BLaER1 (cell line): ENCODE data around the gene TRMT61A.

ENCODE experiments used
- H3K27ac ChIP-seq: shearing (Covaris generic); formaldehyde crosslinking; 2 replicates; pipeline ENCODE4 v1.8.1; 2022
- H3K27me3 ChIP-seq: shearing (Covaris generic); formaldehyde crosslinking; 2 replicates; pipeline ENCODE4 v1.8.1; 2022
- H3K36me3 ChIP-seq: shearing (Covaris generic); formaldehyde crosslinking; 2 replicates; pipeline ENCODE4 v1.8.1; 2022
- H3K4me1 ChIP-seq: shearing (Covaris generic); formaldehyde crosslinking; 2 replicates; pipeline ENCODE4 v1.8.1; 2022
- H3K4me2 ChIP-seq: shearing (Covaris generic); formaldehyde crosslinking; 2 replicates; pipeline ENCODE4 v1.8.1; 2022
- H3K4me3 ChIP-seq: shearing (Covaris generic); formaldehyde crosslinking; 2 replicates; pipeline ENCODE4 v1.8.1; 2022
- H3K9ac ChIP-seq: shearing (Covaris generic); formaldehyde crosslinking; 2 replicates; pipeline ENCODE4 v1.8.1; 2022
- H3K9me3 ChIP-seq: shearing (Covaris generic); formaldehyde crosslinking; 2 replicates; pipeline ENCODE4 v1.8.1; 2022
- H4K20me1 ChIP-seq: shearing (Covaris generic); formaldehyde crosslinking; 2 replicates; pipeline ENCODE4 v1.8.1; 2022
- Cebpa-rat ChIP-seq: shearing (Covaris generic); IDR thresholded peaks from 2 replicates; pipeline ENCODE4 v1.8.1; 2022

TRMT61A gene

DNA sequence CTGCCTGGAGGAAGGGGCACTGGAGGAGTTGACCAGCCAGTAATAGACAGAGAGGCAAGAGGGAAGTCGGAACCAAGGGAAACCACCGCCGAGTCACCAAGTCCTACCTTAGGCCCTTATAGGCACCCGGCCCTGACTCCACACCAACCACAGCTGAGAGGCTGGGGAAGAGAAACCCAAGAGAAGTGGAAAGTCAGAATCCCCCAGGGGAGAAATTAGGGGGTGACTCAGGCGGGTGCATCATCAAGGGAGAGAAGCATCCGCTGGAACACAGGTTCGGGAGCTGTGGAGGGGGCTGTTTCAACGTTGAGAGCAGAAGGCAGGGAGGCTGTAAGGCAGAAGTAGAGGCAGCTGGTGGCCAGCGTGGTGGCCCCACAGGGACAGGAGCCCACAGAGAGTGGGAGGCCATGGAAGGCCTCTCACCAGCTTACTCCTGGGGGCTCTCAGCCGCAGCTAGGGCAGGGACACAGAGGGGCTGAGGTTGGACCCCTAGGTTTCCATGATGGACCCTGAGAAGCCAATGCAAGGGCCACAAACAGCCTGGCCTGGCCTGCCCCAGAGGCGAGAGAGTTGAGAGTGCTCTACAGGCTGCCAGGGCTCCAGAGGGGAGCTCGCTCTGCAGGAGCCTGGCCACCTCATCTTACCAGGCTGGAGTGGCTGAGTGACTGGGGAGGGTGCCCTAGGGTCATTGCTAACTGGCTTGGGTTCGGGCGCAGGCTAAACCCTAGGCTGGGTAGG is 1.4 kb upstream of the TRMT61A start:
- H3K27ac ChIP-seq = peak overlapping the region; percentile 93

DNA sequence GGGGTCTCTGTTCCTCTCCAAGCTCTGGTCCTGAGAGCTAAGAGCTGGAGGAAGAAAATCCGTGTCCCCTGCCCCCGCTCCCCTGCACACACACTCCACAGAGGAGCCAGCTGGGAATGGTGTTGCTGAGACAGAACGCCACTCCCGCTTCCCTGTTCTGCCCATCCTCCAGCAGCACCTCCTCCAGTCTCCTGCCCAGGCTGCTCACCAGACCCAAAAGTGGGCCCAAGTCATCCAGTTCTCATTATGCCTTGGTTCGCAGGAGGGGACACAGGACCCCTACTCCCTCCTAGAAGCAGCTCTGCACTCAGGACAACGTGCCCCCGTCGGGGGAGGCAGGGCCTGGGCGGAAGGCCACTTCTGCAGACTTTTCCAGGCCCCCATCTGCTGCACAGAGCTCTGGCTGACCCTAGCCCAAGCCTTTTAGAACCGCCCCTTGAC is 830 bp upstream of the TRMT61A start:
- H3K9me3 ChIP-seq = no peaks in the 10 kb centered on the region
- H3K9ac ChIP-seq = peak overlapping the region; percentile 79
- peak overlapping the region; percentile 97 for H3K4me3 ChIP-seq
- H4K20me1 ChIP-seq = peaks cover 44% of the 10 kb centered on the region
- H3K27me3 ChIP-seq = peaks cover 22% of the 10 kb centered on the region
- peaks cover 33% of the 10 kb centered on the region for H3K36me3 ChIP-seq
- peaks cover 61% of the 10 kb centered on the region for H3K4me1 ChIP-seq
- H3K27ac ChIP-seq = peak overlapping the region; percentile 93
- H3K4me2 ChIP-seq = peak overlapping the region; percentile 97
- no peak for TF ChIP-seq Cebpa-rat

More for the DNA sequence above, 1.4 kb upstream of the TRMT61A start:
- H3K4me3 ChIP-seq = peak overlapping the region; percentile 97; the same call in 1 of the 2 replicates
- peak overlapping the region; percentile 97 for H3K4me2 ChIP-seq
- H4K20me1 ChIP-seq = peaks cover 44% of the 10 kb centered on the region
- H3K4me1 ChIP-seq = peaks cover 67% of the 10 kb centered on the region
- TF ChIP-seq Cebpa-rat = no peak
- peaks cover 27% of the 10 kb centered on the region for H3K36me3 ChIP-seq
- H3K9me3 ChIP-seq = no peaks in the 10 kb centered on the region
- H3K27me3 ChIP-seq = peaks cover 28% of the 10 kb centered on the region
- peak overlapping the region; percentile 79; the same call in 1 of the 2 replicates for H3K9ac ChIP-seq

DNA sequence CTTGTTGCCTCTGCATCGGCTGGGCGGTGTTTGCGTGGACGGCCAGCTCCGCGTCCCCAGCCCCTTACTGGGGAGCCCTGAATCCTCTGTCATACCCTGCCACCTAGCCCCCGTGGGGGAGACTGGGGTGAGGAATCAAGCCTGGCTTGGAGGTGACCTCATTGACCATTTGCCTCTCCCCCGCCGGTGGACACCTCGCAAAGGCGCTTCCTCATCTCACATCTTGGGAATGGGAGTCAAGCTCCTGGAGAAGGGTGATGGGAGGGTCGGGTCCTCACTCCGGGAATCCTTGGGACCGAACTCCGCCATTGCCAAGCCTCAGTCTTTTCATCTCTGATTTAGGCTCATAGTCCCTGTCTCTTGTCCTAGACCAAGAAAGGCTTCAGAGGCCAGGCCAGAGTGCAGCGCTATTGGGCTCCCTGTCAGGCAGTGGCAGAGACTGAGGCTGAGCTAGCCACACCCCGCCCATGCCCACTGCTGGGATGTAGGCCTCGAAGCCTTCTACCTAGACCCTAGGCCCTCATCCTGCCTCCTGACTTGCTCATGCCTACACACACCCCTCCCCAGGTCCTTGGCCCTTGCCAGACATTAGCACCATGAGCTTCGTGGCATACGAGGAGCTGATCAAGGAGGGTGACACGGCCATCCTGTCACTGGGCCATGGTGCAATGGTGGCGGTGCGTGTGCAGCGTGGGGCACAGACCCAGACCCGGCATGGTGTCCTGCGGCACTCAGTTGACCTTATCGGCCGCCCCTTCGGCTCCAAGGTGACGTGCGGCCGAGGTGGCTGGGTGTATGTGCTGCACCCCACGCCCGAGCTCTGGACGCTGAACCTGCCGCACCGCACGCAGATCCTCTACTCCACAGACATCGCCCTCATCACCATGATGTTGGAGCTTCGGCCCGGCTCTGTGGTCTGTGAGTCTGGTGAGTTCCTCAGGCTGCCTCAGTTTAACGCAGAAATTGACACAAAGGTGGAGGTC is 678 bp downstream of the TRMT61A start:
- no peak for TF ChIP-seq Cebpa-rat
- peaks cover 7% of the 10 kb centered on the region for H3K27me3 ChIP-seq
- H3K9me3 ChIP-seq = no peaks in the 10 kb centered on the region
- H3K4me2 ChIP-seq = peak overlapping the region; percentile 97
- peak overlapping the region; percentile 94 for H3K9ac ChIP-seq
- peak overlapping the region; percentile 93 for H3K27ac ChIP-seq
- H3K4me3 ChIP-seq = peak overlapping the region; percentile 97
- peaks cover 48% of the 10 kb centered on the region for H3K36me3 ChIP-seq
- peaks cover 54% of the 10 kb centered on the region for H4K20me1 ChIP-seq
- peaks cover 54% of the 10 kb centered on the region for H3K4me1 ChIP-seq

DNA sequence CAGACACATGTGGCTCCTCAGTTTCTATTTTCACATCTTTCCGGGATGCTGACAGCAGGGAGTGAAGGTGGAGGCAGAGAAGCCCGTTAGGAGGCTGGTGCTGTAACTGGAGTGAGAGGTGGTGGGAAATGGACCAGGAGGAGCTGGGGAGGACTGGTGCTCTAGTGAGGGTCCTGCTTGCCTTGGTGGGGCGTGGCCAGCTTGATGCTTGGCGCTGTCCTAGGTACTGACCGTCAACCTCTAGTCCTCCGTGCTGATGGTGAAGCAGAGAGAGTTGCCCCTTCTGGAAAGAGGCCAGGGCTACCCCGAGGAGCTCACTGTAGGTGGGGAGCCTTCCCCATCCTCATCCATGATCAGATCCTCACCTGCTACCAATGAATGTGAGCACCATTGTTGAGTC is 1.4 kb downstream of the TRMT61A start:
- Histone ChIP-seq H3K4me1 (peaks cover 53% of the 10 kb centered on the region), H4K20me1 (peaks cover 61% of the 10 kb centered on the region), H3K27me3 (peaks cover 5% of the 10 kb centered on the region; the same call in 1 of the 2 replicates), H3K9ac (peak overlapping the region; percentile 94; the same call in 1 of the 2 replicates), H3K4me2 (peak overlapping the region; percentile 97), H3K27ac (no peak overlapping the region), H3K4me3 (peak overlapping the region; percentile 97), H3K9me3 (no peaks in the 10 kb centered on the region), H3K36me3 (peaks cover 55% of the 10 kb centered on the region)
- no peak for TF ChIP-seq Cebpa-rat

DNA sequence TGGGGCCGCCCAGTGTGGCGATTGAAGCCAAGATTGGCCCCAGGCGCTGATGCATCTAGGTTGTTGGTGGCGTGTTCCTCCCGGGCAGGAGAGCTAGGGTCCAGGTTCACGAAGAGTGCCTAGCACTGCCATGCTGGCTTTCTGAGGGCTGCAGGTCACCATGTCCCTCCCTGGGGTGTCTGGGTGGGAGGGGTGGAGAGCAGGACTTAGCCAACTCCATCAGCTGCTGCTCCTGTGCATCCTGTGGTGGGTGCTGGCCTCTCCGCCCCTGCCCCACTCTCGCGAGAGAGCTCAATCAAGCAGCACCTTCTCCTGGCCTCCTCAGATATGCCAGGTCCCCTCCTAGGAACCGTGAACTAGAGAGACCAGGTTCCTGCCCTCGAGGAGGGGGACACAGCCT is 1.8 kb downstream of the TRMT61A start:
- no peak for TF ChIP-seq Cebpa-rat
- Histone ChIP-seq H3K36me3 (peaks cover 60% of the 10 kb centered on the region), H3K4me1 (peaks cover 53% of the 10 kb centered on the region), H3K9me3 (no peaks in the 10 kb centered on the region), H3K27ac (no peak overlapping the region), H4K20me1 (peaks cover 66% of the 10 kb centered on the region), H3K9ac (no peak overlapping the region), H3K4me2 (peak overlapping the region; percentile 97), H3K4me3 (no peak overlapping the region), H3K27me3 (peaks cover 5% of the 10 kb centered on the region; the same call in 1 of the 2 replicates)

DNA sequence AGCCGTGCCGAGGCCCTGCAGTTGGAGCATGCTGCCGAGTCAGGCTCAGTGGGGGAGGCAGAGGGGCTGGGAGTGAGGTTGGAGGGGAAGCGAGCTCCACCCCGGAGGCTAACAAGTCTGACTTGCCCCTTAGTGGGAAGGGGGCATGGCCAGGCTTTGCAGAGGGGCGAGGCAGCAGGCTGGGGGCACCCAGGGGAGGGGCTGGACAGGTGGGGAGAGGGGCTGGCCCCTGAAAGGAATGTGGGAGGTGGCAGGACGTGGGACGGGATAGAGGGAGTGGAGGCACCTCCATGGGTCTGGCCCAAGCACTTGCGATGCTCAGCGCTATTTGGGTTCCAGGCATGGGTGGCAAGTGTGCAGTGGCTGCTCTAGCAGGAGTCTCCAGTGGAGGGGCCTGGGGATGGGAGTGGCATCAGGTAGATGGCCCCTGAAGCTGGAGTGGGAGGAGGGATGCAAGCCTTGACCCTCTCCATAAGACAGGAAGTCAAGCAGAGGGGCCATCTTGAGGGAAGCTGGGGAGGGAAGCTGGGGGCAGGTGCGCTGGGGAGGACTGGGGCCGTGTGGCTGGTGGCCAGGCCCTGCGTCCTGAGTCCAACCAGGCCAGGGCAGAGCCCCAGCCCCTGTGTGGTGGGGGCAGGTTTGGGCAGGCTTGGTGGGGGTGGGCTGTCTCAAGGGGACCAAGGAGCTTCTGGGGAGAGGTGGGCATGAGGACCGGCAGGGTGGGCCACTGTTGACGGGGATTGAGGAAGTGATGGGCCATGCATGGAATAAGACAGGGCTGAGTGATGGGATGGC is 2.6 kb downstream of the TRMT61A start:
- no peak for TF ChIP-seq Cebpa-rat

DNA sequence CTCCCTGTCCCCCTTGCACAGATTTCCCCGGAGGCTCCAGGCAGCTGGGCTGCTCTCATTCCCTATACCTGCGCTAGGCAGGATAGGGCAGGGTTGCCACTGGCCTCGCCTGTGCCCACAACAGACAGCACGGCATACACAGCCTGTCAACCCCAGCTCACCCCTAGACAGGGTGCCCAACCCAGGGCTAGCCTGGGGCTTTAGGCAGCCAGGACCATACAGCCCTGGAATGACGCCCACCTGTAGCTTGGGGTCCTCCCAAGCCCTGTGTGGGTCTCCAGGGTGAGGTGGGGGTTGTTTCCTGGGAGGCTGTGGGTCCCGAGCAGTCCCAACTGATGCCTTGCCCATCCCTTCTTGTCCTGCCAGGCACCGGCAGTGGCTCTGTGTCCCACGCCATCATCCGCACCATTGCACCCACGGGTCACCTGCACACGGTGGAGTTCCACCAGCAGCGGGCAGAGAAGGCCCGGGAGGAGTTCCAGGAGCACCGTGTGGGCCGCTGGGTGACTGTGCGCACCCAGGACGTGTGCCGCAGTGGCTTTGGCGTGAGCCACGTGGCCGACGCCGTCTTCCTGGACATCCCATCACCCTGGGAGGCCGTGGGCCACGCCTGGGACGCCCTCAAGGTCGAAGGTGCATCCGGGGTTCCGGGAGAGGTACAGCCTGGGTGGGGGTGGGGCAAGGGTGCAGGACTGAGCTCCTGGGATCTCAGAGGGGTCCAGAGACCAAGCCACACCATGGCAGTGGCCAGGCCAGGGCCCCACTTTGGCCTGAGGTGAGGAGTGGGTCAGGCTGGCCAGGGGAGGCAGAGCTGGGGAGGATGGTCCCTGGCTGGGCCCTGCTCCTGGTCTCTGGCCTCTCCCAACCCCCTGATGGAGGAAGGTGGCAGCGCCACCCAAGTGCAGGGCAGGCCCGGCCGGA is 3.5 kb downstream of the TRMT61A start:
- peaks cover 82% of the 10 kb centered on the region for H4K20me1 ChIP-seq
- no peak overlapping the region for H3K4me3 ChIP-seq
- no peak overlapping the region for H3K9ac ChIP-seq
- peaks cover 74% of the 10 kb centered on the region for H3K36me3 ChIP-seq
- no peak overlapping the region for H3K4me2 ChIP-seq
- peaks cover 39% of the 10 kb centered on the region for H3K4me1 ChIP-seq
- no peaks in the 10 kb centered on the region for H3K9me3 ChIP-seq
- no peak for TF ChIP-seq Cebpa-rat
- H3K27ac ChIP-seq = no peak overlapping the region
- no peaks in the 10 kb centered on the region for H3K27me3 ChIP-seq

More for the DNA sequence above, 2.6 kb downstream of the TRMT61A start:
- Histone ChIP-seq H3K4me2 (peak overlapping the region; percentile 97; the same call in 1 of the 2 replicates), H3K36me3 (peaks cover 67% of the 10 kb centered on the region), H3K9me3 (no peaks in the 10 kb centered on the region), H3K27me3 (peaks cover 2% of the 10 kb centered on the region; the same call in 1 of the 2 replicates), H3K9ac (no peak overlapping the region), H3K27ac (no peak overlapping the region), H3K4me3 (no peak overlapping the region), H4K20me1 (peaks cover 74% of the 10 kb centered on the region), H3K4me1 (peaks cover 48% of the 10 kb centered on the region)
